ENCODE measurements around the gene OTUD7B.

- TF ChIP-seq SUZ12 (IDR thresholded peaks at IDR 0.05; ENCODE audit: low read length): no peak
- no peak for TF ChIP-seq YY1 (IDR thresholded peaks at IDR 0.05; ENCODE audit: low read depth, low read length)
- no peak for TF ChIP-seq TAF1 (IDR thresholded peaks at IDR 0.05; ENCODE audit: low read depth, low read length)
- no peak for TF ChIP-seq CEBPB (IDR thresholded peaks at IDR 0.05; ENCODE audit: low read depth, low read length)
- peak in 1 of 3 experiments; percentile 23; a peak in 1 of 4 replicates for TF ChIP-seq CTCF (IDR thresholded peaks at IDR 0.05; ENCODE audit: control extremely low read depth in 1 of 3, insufficient read depth in 1 of 3, low read depth in 1 of 3, low read length in 3 of 3)
- TF ChIP-seq USF2 (IDR thresholded peaks at IDR 0.05; ENCODE audit: low read length): no peak
- no peak for TF ChIP-seq ASH2L (IDR thresholded peaks at IDR 0.05; ENCODE audit: low read length)
Observed at GRCh38 chr1:150022357-150022756, 11.8 kb upstream of the OTUD7B start.

Measured in H1 (cell line).